ENCODE results near the gene FXR1. TPM values are rescaled to one million over a fixed set of nuclear protein-coding genes. Genes with fewer than 3 reads are reported as not detected.
A peak's percentile ranks its signal among the peaks of the same experiment; 100 is the strongest.

FXR1 gene
- total and polyA plus RNA-seq, 10 of the 15 experiments (the other 5 are each of a cell fraction or from before 2014, with no cell fraction given), result 38.5 to 159 (median 102) TPM

DNA sequence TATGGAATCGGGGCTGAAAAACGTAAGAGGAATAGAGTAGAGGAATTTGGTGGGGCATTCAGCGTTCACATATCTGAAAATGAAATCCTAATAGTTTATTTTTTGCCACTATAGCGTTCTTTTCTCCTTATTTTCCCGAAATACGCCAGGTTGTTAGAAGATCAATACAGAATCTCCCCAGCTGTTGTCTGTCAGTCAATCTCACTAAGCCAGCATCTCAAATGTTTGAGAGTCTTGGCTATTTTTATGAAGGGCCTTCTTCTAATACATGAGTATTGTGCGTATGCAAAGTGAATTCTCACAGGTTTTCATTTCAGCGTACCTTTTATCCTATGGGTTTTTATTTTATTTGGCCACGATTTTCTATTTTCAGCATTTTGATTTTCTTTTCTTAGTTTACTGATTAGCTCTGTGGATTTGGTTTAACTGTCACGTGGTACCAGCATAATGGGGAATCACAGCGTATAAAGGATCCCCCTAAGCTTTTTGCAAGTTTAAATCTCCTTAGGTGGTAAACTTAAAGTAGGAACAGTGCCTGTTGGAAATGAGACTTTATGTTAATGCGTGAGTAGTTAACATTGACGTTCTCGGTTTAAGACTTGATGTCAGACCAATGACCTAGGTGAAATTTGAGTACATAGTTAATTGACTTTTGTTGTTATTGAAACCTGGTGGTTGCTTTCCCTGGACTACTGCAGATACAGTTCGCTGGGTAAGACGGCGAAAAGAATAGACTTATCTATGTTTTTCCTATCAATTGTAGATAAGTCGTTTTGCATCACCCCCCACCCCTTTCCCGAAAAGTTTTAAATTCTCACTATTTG lies 1.3 kb downstream of the FXR1 start:
- intact Hi-C loops (cut with micrococcal nuclease; ENCODE audit: unreplicated experiment) (loop anchor here (10.0 kb wide), 2 partner anchors 289 to 791 kb away; no protein-coding TSS in a partner anchor), in situ Hi-C loops (cut with MboI) (no loop called here)
- 26% methylated on average over 19 of the region's 19 CpGs for WGBS (ENCODE audit: insufficient coverage, insufficient replicate concordance, low lambda C conversion rate, missing lambda C conversion rate)
- ChIA-PET SMC1A (ENCODE audit: uncharacterized antibody, unreplicated experiment) (interaction anchor here (1.3 kb wide), 2 partner anchors 10 to 189 kb away, joined by 3 read pairs; no protein-coding TSS in a partner anchor), RAD21 (ENCODE audit: unreplicated experiment) (interaction anchor here (1.6 kb wide), 1 partner anchor 20 kb away, joined by 4 read pairs; no protein-coding TSS in a partner anchor), POLR2A (no interaction called here), CTCF (interaction anchor here (1.8 to 2.5 kb wide), 2 partner anchors 11 to 21 kb away, joined by 8 to 10 read pairs; no protein-coding TSS in a partner anchor)
- ATAC-seq (no peak), FAIRE-seq (no peak), DNase-seq (ENCODE audit: low read depth, low spot score) (no peak)
- Histone ChIP-seq H2AFZ (ENCODE audit: control insufficient read depth, low read depth, low read length) (no peak overlapping the region; the same call in 1 of the 2 replicates), H3K4me1 (ENCODE audit: control insufficient read depth, insufficient read depth, low read length) (no peaks in the 10 kb centered on the region), H3K4me2 (ENCODE audit: control insufficient read depth, insufficient read depth) (peak overlapping the region; percentile 88), H3K9me3 (replicated peaks; ENCODE audit: control insufficient read depth, insufficient read depth, low read length) (no peaks in the 10 kb centered on the region; the same call in 2 of the 3 replicates), H3K79me2 (ENCODE audit: control insufficient read depth, insufficient read depth, low read length) (peaks cover 62% of the 10 kb centered on the region), H3K4me3 (peak overlapping the region; percentile 97), H4K20me1 (ENCODE audit: control insufficient read depth, insufficient read depth) (no peaks in the 10 kb centered on the region), H3K27ac (ENCODE audit: control insufficient read depth, insufficient read depth) (peak overlapping the region; percentile 97), H3K27me3 (replicated peaks in 1 of 2; ENCODE audit: control insufficient read depth in 2 of 2, insufficient read depth in 2 of 2, low read length in 1 of 2) (no peaks in the 10 kb centered on the region), H3K36me3 (ENCODE audit: control insufficient read depth in 2 of 2, insufficient read depth in 2 of 2, low read length in 1 of 2) (peaks cover 0 to 11% of the 10 kb centered on the region in 2 experiments; a peak in 1 of 4 replicates), H3K9ac (ENCODE audit: control insufficient read depth, insufficient read depth, low read length) (peak overlapping the region; percentile 95)
- peak; percentile 87 for TF ChIP-seq RAD51 (IDR thresholded peaks at IDR 0.05)
- TF ChIP-seq, protein P1, sequence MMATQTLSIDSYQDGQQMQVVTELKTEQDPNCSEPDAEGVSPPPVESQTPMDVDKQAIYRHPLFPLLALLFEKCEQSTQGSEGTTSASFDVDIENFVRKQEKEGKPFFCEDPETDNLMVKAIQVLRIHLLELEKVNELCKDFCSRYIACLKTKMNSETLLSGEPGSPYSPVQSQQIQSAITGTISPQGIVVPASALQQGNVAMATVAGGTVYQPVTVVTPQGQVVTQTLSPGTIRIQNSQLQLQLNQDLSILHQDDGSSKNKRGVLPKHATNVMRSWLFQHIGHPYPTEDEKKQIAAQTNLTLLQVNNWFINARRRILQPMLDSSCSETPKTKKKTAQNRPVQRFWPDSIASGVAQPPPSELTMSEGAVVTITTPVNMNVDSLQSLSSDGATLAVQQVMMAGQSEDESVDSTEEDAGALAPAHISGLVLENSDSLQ (IDR thresholded peaks at IDR 0.05), result peak; percentile 64
- no peak for TF ChIP-seq MYC (IDR thresholded peaks at IDR 0.05; ENCODE audit: insufficient read depth, insufficient read length, insufficient replicate concordance, low read length, severe bottlenecking)
- TF ChIP-seq MEF2B (IDR thresholded peaks at IDR 0.05; ENCODE audit: partially characterized antibody, poor library complexity, severe bottlenecking), result no peak
- TF ChIP-seq POLR2AphosphoS5 (IDR thresholded peaks at IDR 0.05; ENCODE audit: low read length), result no peak
- TSS peak; percentile 72 for BruUV-seq (replicated peaks)
